HCT116 (cell line): ENCODE data around the gene SCN2B. TPM values are rescaled to one million over a fixed set of nuclear protein-coding genes. Genes with fewer than 3 reads are reported as not detected.

Source experiments
- ATAC-seq: fragments of 200-7000 bp; cut with Tn5 transposase; 2 replicates; pipeline ENCODE4 v1.9.1; 2020; ENCODE audit warnings: mild to moderate bottlenecking, moderate library complexity
- BruUV-seq: library from RNA; stranded (reverse); fragments of 400-500 nt; replicated peaks from 2 replicates; lab custom pipeline; 2021; lab: Mats Ljungman, UMichigan
- CTCF ChIA-PET: fragments of 300-600 bp; sonication (Branson Sonifier 250); formaldehyde crosslinking; loops from one replicate; lab custom pipeline; 2021; ENCODE audit warnings: antibody characterized with exemption; lab: Charles Lee
- POLR2A ChIA-PET: fragments of 300-600, 350-600 bp; sonication (Branson Sonifier 250); formaldehyde crosslinking; loops from one replicate; lab custom pipeline; 2021; ENCODE audit warnings: antibody characterized with exemption; lab: Charles Lee
- RAD21 ChIA-PET, 2 experiments: fragments of 300-600 bp; sonication (Branson Sonifier 250); formaldehyde crosslinking; loops; one replicate each; lab custom pipeline; 2023; ENCODE audit warnings: low total read pairs in 2 of 2; ENCODE audit not compliant: uncharacterized antibody in 2 of 2, unreplicated experiment in 2 of 2, low non-redundant PET in 1 of 2; lab: Charles Lee
- DNase-seq: peaks from one replicate; pipeline ENCODE4 v3.0.0-alpha.2; 2010; ENCODE audit warnings: low read depth, low spot score
- H2AFZ ChIP-seq: fragments of 200-600 bp; shearing (Covaris generic), sonication (generic); 2 replicates; pipeline ENCODE4 v1.6.1; 2017; ENCODE audit warnings: low read depth, mixed run types, mixed read lengths, antibody characterized with exemption, low read length; ENCODE audit not compliant: poor library complexity, severe bottlenecking
- H3K27ac ChIP-seq: 2 replicates; pipeline ENCODE4 v1.5.1; 2012; ENCODE audit warnings: low read depth, low read length
- H3K27me3 ChIP-seq: fragments of 200-600 bp; sonication (generic); 2 replicates; pipeline ENCODE4 v1.6.1; 2016; ENCODE audit warnings: mixed run types, low read length, mixed read lengths; ENCODE audit not compliant: insufficient read depth
- H3K36me3 ChIP-seq, 2 experiments: fragments of 200-500 bp in 1 of 2; fragments of 200-600 bp in 1 of 2; sonication (Bioruptor generic) in 1 of 2; sonication (generic) in 1 of 2; 2 replicates each; pipeline versions ENCODE4 v1.5.1 to v1.6.1; 2014 to 2016; ENCODE audit warnings: low read length in 2 of 2, inconsistent platforms in 1 of 2, mixed read lengths in 1 of 2, mixed run types in 1 of 2; ENCODE audit not compliant: insufficient read depth in 2 of 2, control insufficient read depth in 1 of 2
- H3K4me1 ChIP-seq, 2 experiments: fragments of 200-600 bp in 1 of 2; sonication (generic) in 1 of 2; 2 replicates each; pipeline versions ENCODE4 v1.5.1 to v1.6.1; 2012 to 2017; ENCODE audit warnings: low read length in 2 of 2, inconsistent platforms in 1 of 2, mild to moderate bottlenecking in 1 of 2, mixed read lengths in 1 of 2, mixed run types in 1 of 2, moderate library complexity in 1 of 2; ENCODE audit not compliant: insufficient read depth in 2 of 2, control insufficient read depth in 1 of 2
- H3K4me2 ChIP-seq: fragments of 200-600 bp; sonication (generic); 2 replicates; pipeline ENCODE4 v1.6.1; 2017; ENCODE audit warnings: mixed run types, low read length, mixed read lengths
- H3K4me3 ChIP-seq, 2 experiments: fragments of 200-600 bp in 1 of 2; sonication (generic) in 1 of 2; replicated peaks in 1 of 2; 2 replicates each; pipeline ENCODE4 v1.5.1; 2011 to 2016; ENCODE audit warnings: low read length in 2 of 2, control low read depth in 1 of 2, low read depth in 1 of 2, mild to moderate bottlenecking in 1 of 2, mixed read lengths in 1 of 2, mixed run types in 1 of 2
- H3K79me2 ChIP-seq: fragments of 200-600 bp; sonication (generic); 2 replicates; pipeline ENCODE4 v1.6.1; 2017; ENCODE audit warnings: mild to moderate bottlenecking, mixed run types, low read length, moderate library complexity, mixed read lengths; ENCODE audit not compliant: insufficient read depth
- H3K9ac ChIP-seq: fragments of 200-600 bp; sonication (generic); 2 replicates; pipeline ENCODE4 v1.6.1; 2016; ENCODE audit warnings: low read length, mixed read lengths
- H3K9me2 ChIP-seq: fragments of 200-600 bp; sonication (generic), shearing (Covaris generic); 2 replicates; pipeline ENCODE4 v1.6.1; 2017; ENCODE audit warnings: mixed run types, mild to moderate bottlenecking, moderate library complexity; ENCODE audit not compliant: insufficient read depth
- H3K9me3 ChIP-seq, 2 experiments: fragments of 200-500 bp in 1 of 2; fragments of 200-600 bp in 1 of 2; sonication (Bioruptor generic) in 1 of 2; sonication (generic) in 1 of 2; 2 replicates each; pipeline ENCODE4 v1.6.1; 2014 to 2017; ENCODE audit warnings: low read length in 2 of 2, mixed read lengths in 2 of 2, inconsistent platforms in 1 of 2, low read depth in 1 of 2, mild to moderate bottlenecking in 1 of 2, mixed run types in 1 of 2, moderate library complexity in 1 of 2; ENCODE audit not compliant: control insufficient read depth in 1 of 2, insufficient read depth in 1 of 2
- H4K20me1 ChIP-seq: fragments of 200-600 bp; sonication (generic), shearing (Covaris generic); 2 replicates; pipeline ENCODE4 v1.6.1; 2017; ENCODE audit warnings: mixed run types, mild to moderate bottlenecking, moderate library complexity; ENCODE audit not compliant: insufficient read depth
- CBX3 ChIP-seq: IDR thresholded peaks from 2 replicates; pipeline ENCODE4 v1.6.1; 2012; ENCODE audit warnings: low read depth
- CEBPB ChIP-seq: IDR thresholded peaks from 2 replicates; pipeline ENCODE4 v1.6.1; 2012; ENCODE audit warnings: low read depth
- CTCF ChIP-seq, 3 experiments: fragments of 200-600 bp in 1 of 3; sonication (generic) in 1 of 3; IDR thresholded peaks in 2 of 3; conservative IDR thresholded peaks in 1 of 3; 2 replicates each; pipeline ENCODE4 v1.5.1; 2012 to 2017; ENCODE audit warnings: low read depth in 2 of 3, low read length in 2 of 3, antibody characterized with exemption in 1 of 3, borderline replicate concordance in 1 of 3, control low read depth in 1 of 3, mild to moderate bottlenecking in 1 of 3, mixed read lengths in 1 of 3, mixed run types in 1 of 3, moderate library complexity in 1 of 3; ENCODE audit not compliant: insufficient read depth in 1 of 3
- ELF1 ChIP-seq: IDR thresholded peaks from 2 replicates; pipeline ENCODE4 v1.6.1; 2012; ENCODE audit warnings: low read depth, borderline replicate concordance
- EZH2 ChIP-seq: fragments of 200-600 bp; sonication (generic); IDR thresholded peaks from 2 replicates; pipeline ENCODE4 v1.6.1; 2017; ENCODE audit warnings: antibody characterized with exemption, mixed run types
- EZH2phosphoT487 ChIP-seq: fragments of 200-600 bp; IDR thresholded peaks from 2 replicates; pipeline ENCODE4 v1.6.1; 2018; ENCODE audit warnings: antibody characterized with exemption, borderline replicate concordance
- POLR2A ChIP-seq: IDR thresholded peaks from 2 replicates; pipeline ENCODE4 v1.7.0; 2011; ENCODE audit warnings: borderline replicate concordance; ENCODE audit not compliant: insufficient read depth, insufficient read length; ENCODE audit errors: extremely low read depth
- POLR2AphosphoS5 ChIP-seq: IDR thresholded peaks from 2 replicates; pipeline ENCODE4 v1.6.1; 2011; ENCODE audit warnings: mild to moderate bottlenecking, low read depth, low read length, moderate library complexity
- RAD21 ChIP-seq: IDR thresholded peaks from 2 replicates; pipeline ENCODE4 v1.6.1; 2012; ENCODE audit warnings: low read depth, mild to moderate bottlenecking
- SIN3A ChIP-seq: IDR thresholded peaks from 2 replicates; pipeline ENCODE4 v1.6.1; 2012; ENCODE audit warnings: low read depth
- SRF ChIP-seq: IDR thresholded peaks from 2 replicates; pipeline ENCODE4 v1.6.1; 2012; ENCODE audit warnings: low read depth
- TCF7L2 ChIP-seq: IDR thresholded peaks from 2 replicates; pipeline ENCODE4 v1.7.0; 2011; ENCODE audit warnings: borderline replicate concordance, inconsistent platforms; ENCODE audit not compliant: insufficient read depth, insufficient read length; ENCODE audit errors: extremely low read depth
- YY1 ChIP-seq: IDR thresholded peaks from 2 replicates; pipeline ENCODE4 v1.6.1; 2011; ENCODE audit warnings: low read length, low read depth, moderate library complexity, mild to moderate bottlenecking; ENCODE audit not compliant: insufficient replicate concordance; ENCODE audit errors: extremely low read depth
- intact Hi-C: fragments of 100-400 bp; cut with micrococcal nuclease; formaldehyde crosslinking; loops from 2 replicates; pipeline ENCODE4 v1.10.0; 2022
- total RNA-seq: library from RNA; stranded (reverse); gene quantifications from one replicate; pipeline ENCODE4 v1.2.1, GENCODE V29; 2021; ENCODE audit not compliant: unreplicated experiment
- TF ChIP-seq, protein P1 (sequence below): IDR thresholded peaks from 2 replicates; pipeline ENCODE4 v1.6.1; 2011; ENCODE audit warnings: mild to moderate bottlenecking, low read length, moderate library complexity; ENCODE audit not compliant: insufficient replicate concordance; ENCODE audit errors: extremely low read depth
- TF ChIP-seq, protein P2 (sequence below): IDR thresholded peaks from 2 replicates; pipeline ENCODE4 v1.6.1; 2012
- TF ChIP-seq, protein P3 (sequence below): IDR thresholded peaks from 2 replicates; pipeline ENCODE4 v1.6.1; 2012; ENCODE audit warnings: low read depth
- TF ChIP-seq, protein P4 (sequence below): IDR thresholded peaks from 2 replicates; pipeline ENCODE4 v1.6.1; 2012

SCN2B gene
- total RNA-seq, 1 experiment from 2014 or later, result not detected

DNA sequence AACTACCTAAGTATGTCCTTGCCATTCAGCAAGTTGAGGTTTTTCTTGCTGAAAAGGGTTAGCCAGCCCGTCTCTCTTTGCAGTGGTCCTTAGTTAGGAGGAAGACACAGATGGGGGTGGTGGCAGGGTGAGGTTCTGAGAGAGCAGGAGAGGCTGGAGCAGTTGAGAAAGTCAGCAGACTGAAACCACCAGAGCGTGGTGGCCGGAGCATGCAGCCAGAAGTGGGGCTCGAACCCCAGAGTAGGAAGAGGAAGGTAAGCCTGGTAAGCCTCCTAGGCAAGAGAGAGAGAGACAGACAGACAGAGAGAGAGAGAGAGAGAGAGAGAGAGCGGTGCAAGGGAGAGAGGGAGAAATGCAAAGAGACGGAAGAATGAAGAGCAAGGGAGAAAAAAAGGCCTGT is 14.7 kb downstream of the SCN2B start:
- no peak overlapping the region for H3K9ac ChIP-seq
- DNase-seq, result no peak
- no peak overlapping the region for H2AFZ ChIP-seq
- H3K36me3 ChIP-seq, result no peaks in the 10 kb centered on the region
- intact Hi-C loops, result no loop called here
- no peak overlapping the region for H3K4me3 ChIP-seq
- no peak overlapping the region for H3K27ac ChIP-seq
- no peak for TF ChIP-seq CEBPB
- TF ChIP-seq POLR2AphosphoS5, result no peak
- TF ChIP-seq TCF7L2, result no peak
- TF ChIP-seq RAD21, result no peak
- no peak for TF ChIP-seq CBX3
- TF ChIP-seq, protein P1, sequence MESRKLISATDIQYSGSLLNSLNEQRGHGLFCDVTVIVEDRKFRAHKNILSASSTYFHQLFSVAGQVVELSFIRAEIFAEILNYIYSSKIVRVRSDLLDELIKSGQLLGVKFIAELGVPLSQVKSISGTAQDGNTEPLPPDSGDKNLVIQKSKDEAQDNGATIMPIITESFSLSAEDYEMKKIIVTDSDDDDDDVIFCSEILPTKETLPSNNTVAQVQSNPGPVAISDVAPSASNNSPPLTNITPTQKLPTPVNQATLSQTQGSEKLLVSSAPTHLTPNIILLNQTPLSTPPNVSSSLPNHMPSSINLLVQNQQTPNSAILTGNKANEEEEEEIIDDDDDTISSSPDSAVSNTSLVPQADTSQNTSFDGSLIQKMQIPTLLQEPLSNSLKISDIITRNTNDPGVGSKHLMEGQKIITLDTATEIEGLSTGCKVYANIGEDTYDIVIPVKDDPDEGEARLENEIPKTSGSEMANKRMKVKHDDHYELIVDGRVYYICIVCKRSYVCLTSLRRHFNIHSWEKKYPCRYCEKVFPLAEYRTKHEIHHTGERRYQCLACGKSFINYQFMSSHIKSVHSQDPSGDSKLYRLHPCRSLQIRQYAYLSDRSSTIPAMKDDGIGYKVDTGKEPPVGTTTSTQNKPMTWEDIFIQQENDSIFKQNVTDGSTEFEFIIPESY, result no peak
- TF ChIP-seq, protein P2, sequence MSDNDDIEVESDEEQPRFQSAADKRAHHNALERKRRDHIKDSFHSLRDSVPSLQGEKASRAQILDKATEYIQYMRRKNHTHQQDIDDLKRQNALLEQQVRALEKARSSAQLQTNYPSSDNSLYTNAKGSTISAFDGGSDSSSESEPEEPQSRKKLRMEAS, result no peak
- TF ChIP-seq YY1, result no peak
- TF ChIP-seq, protein P3, sequence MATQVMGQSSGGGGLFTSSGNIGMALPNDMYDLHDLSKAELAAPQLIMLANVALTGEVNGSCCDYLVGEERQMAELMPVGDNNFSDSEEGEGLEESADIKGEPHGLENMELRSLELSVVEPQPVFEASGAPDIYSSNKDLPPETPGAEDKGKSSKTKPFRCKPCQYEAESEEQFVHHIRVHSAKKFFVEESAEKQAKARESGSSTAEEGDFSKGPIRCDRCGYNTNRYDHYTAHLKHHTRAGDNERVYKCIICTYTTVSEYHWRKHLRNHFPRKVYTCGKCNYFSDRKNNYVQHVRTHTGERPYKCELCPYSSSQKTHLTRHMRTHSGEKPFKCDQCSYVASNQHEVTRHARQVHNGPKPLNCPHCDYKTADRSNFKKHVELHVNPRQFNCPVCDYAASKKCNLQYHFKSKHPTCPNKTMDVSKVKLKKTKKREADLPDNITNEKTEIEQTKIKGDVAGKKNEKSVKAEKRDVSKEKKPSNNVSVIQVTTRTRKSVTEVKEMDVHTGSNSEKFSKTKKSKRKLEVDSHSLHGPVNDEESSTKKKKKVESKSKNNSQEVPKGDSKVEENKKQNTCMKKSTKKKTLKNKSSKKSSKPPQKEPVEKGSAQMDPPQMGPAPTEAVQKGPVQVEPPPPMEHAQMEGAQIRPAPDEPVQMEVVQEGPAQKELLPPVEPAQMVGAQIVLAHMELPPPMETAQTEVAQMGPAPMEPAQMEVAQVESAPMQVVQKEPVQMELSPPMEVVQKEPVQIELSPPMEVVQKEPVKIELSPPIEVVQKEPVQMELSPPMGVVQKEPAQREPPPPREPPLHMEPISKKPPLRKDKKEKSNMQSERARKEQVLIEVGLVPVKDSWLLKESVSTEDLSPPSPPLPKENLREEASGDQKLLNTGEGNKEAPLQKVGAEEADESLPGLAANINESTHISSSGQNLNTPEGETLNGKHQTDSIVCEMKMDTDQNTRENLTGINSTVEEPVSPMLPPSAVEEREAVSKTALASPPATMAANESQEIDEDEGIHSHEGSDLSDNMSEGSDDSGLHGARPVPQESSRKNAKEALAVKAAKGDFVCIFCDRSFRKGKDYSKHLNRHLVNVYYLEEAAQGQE, result no peak
- no peak for TF ChIP-seq EZH2phosphoT487
- TF ChIP-seq CTCF (IDR thresholded peaks at IDR 0.05 in 2 of 3, conservative IDR thresholded peaks at IDR 0.05 in 1 of 3; ENCODE audit: borderline replicate concordance in 1 of 3, insufficient read depth in 1 of 3, low read depth in 2 of 3, low read length in 2 of 3), result no peak
- TF ChIP-seq, protein P4, sequence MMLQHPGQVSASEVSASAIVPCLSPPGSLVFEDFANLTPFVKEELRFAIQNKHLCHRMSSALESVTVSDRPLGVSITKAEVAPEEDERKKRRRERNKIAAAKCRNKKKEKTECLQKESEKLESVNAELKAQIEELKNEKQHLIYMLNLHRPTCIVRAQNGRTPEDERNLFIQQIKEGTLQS, result no peak
- no peak for TF ChIP-seq EZH2
- no peak for TF ChIP-seq ELF1
- no peak for TF ChIP-seq SIN3A
- TF ChIP-seq POLR2A, result no peak
- TF ChIP-seq SRF, result no peak
- POLR2A ChIA-PET, result no interaction called here
- H3K9me2 ChIP-seq, result no peaks in the 10 kb centered on the region
- no peak for ATAC-seq
- no peaks in the 10 kb centered on the region for H3K9me3 ChIP-seq
- H4K20me1 ChIP-seq, result no peaks in the 10 kb centered on the region
- BruUV-seq, result no TSS peak
- H3K4me1 ChIP-seq, result peaks cover 0 to 2% of the 10 kb centered on the region in 2 experiments; a peak in 1 of 4 replicates
- H3K4me2 ChIP-seq, result no peak overlapping the region
- RAD21 ChIA-PET, result no interaction called here
- no peaks in the 10 kb centered on the region for H3K27me3 ChIP-seq
- no peaks in the 10 kb centered on the region for H3K79me2 ChIP-seq
- CTCF ChIA-PET, result no interaction called here
